HL-60 (cell line): ENCODE measurements around the gene ACSF3.

Experiments used
- CTCF ChIP-seq: IDR thresholded peaks from one replicate; pipeline ENCODE4 v1.5.1; 2011; ENCODE audit warnings: low read length, control low read depth, inconsistent platforms; ENCODE audit not compliant: insufficient read depth
- GABPA ChIP-seq: IDR thresholded peaks from 2 replicates; pipeline ENCODE4 v1.6.1; 2012; ENCODE audit warnings: low read depth
- POLR2AphosphoS5 ChIP-seq: IDR thresholded peaks from 2 replicates; pipeline ENCODE4 v1.6.1; 2012; ENCODE audit warnings: low read depth
- REST ChIP-seq: IDR thresholded peaks from 2 replicates; pipeline ENCODE4 v1.6.1; 2012; ENCODE audit warnings: low read depth; ENCODE audit not compliant: insufficient replicate concordance

DNA sequence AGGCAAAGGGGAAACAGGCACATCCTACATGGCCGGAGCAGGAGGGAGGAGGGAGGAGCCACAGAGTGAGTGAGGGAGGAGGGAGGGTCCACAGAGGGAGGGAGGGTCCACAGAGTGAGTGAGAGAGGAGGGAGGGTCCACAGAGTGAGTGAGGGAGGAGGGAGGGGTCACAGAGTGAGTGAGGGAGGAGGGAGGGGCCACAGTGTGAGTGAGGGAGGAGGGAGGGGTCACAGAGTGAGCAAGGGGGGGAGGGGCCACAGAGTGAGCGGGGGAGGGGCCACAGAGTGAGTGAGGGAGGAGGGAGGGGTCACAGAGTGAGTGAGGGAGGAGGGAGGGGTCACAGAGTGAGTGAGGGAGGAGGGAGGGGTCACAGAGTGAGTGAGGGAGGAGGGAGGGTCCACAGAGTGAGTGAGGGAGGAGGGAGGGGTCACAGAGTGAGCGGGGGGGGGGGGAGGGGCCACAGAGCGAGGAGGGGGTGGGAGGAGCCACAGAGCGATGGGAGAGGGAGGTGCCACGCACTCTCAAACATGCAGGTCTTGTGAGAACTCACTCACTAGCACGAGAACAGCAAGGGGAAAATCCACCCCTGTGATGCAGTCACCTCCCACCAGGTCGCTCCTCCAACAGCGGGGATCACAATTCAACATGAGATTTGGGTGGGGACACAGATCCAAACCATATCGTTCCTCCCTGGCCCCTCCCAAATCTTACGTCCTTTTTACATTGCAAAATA lies 53.6 kb downstream of the ACSF3 start:
- TF ChIP-seq GABPA (no peak), REST (no peak), CTCF (no peak), POLR2AphosphoS5 (no peak)
